ENCODE data around the gene AP3B1. TPM values are rescaled to one million over a fixed set of nuclear protein-coding genes. Genes with fewer than 3 reads are reported as not detected.

Gene AP3B1
- total RNA-seq, 1 donor: 113 TPM

- no peak overlapping the region for H3K4me3 ChIP-seq (ENCODE audit: low read depth, low read length)
- DNase-seq (ENCODE audit: low read depth): no peak
- TF ChIP-seq, protein P1, sequence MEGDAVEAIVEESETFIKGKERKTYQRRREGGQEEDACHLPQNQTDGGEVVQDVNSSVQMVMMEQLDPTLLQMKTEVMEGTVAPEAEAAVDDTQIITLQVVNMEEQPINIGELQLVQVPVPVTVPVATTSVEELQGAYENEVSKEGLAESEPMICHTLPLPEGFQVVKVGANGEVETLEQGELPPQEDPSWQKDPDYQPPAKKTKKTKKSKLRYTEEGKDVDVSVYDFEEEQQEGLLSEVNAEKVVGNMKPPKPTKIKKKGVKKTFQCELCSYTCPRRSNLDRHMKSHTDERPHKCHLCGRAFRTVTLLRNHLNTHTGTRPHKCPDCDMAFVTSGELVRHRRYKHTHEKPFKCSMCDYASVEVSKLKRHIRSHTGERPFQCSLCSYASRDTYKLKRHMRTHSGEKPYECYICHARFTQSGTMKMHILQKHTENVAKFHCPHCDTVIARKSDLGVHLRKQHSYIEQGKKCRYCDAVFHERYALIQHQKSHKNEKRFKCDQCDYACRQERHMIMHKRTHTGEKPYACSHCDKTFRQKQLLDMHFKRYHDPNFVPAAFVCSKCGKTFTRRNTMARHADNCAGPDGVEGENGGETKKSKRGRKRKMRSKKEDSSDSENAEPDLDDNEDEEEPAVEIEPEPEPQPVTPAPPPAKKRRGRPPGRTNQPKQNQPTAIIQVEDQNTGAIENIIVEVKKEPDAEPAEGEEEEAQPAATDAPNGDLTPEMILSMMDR (IDR thresholded peaks at IDR 0.05; ENCODE audit: insufficient read depth, low read depth, low read length): no peak
Observed at GRCh38 chr5:77990020-77990419, 304.5 kb downstream of the AP3B1 start.

DNA sequence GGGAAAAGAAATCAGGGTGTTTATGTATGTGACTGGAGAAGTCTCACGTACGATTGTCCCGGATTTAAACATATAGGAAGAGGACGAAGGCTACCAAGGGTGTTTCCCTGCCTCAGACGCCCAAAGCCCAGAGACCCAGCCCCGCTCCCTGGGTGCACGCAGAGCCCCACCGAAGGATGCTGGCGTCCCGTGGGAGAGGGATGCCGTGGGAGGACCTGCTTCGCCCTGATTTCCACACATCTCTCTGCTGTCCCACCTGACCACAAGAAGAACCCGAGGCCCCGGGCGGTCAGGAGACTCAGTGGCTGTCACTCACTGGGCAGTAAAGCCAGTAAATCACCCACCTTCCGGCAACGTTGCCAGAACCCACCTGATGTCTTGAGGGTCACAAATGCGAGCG lies 306.5 kb downstream of the AP3B1 start:
- no peak for DNase-seq (ENCODE audit: low read depth)
- H3K4me3 ChIP-seq (ENCODE audit: low read depth, low read length): no peak overlapping the region
- TF ChIP-seq, protein P1 (IDR thresholded peaks at IDR 0.05; ENCODE audit: insufficient read depth, low read depth, low read length): no peak

- TF ChIP-seq, protein P1 (IDR thresholded peaks at IDR 0.05; ENCODE audit: insufficient read depth, low read depth, low read length): no peak
- no peak overlapping the region for H3K4me3 ChIP-seq (ENCODE audit: low read depth, low read length)
- no peak for DNase-seq (ENCODE audit: low read depth)
Observed at GRCh38 chr5:77987331-77987730, 307.2 kb downstream of the AP3B1 start.

- TF ChIP-seq, protein P1 (IDR thresholded peaks at IDR 0.05; ENCODE audit: insufficient read depth, low read depth, low read length): no peak
- no peak overlapping the region for H3K4me3 ChIP-seq (ENCODE audit: low read depth, low read length)
Observed at GRCh38 chr5:77986261-77986660, 308.2 kb downstream of the AP3B1 start.

GRCh38 chr5:77985247-77985646 lies 309.3 kb downstream of the AP3B1 start:
- DNase-seq (ENCODE audit: low read depth): no peak
- TF ChIP-seq, protein P1 (IDR thresholded peaks at IDR 0.05; ENCODE audit: insufficient read depth, low read depth, low read length): no peak

More at GRCh38 chr5:77986261-77986660, 308.2 kb downstream of the AP3B1 start:
- no peak for DNase-seq (ENCODE audit: low read depth)

GRCh38 chr5:77984587-77984986 lies 309.9 kb downstream of the AP3B1 start:
- no peak for DNase-seq (ENCODE audit: low read depth)
- H3K4me3 ChIP-seq (ENCODE audit: low read depth, low read length): no peak overlapping the region
- TF ChIP-seq, protein P1 (IDR thresholded peaks at IDR 0.05; ENCODE audit: insufficient read depth, low read depth, low read length): no peak

More at GRCh38 chr5:77985247-77985646, 309.3 kb downstream of the AP3B1 start:
- no peak overlapping the region for H3K4me3 ChIP-seq (ENCODE audit: low read depth, low read length)

All from fibroblast of villous mesenchyme (primary cell).